HepG2 (cell line): ENCODE measurements around the gene PRR12. TPM values are rescaled to one million over a fixed set of nuclear protein-coding genes. Genes with fewer than 3 reads are reported as not detected.
A peak's percentile ranks its signal among the peaks of the same experiment; 100 is the strongest.

Experiments
- ATF1 ChIP-seq: IDR thresholded peaks from 2 replicates; pipeline ENCODE4 v1.6.1; 2016; ENCODE audit warnings: mild to moderate bottlenecking, control low read depth
- HNRNPLL ChIP-seq: fragments of 200-400 bp; formaldehyde crosslinking; IDR thresholded peaks from 2 replicates; pipeline ENCODE4 v1.6.1; 2017; ENCODE audit warnings: mild to moderate bottlenecking, low read depth, low read length; ENCODE audit not compliant: poor library complexity, severe bottlenecking
- KDM2A ChIP-seq: sonication (generic); formaldehyde crosslinking; IDR thresholded peaks from 2 replicates; pipeline ENCODE4 v1.4.0; 2020; ENCODE audit warnings: low read depth, missing genetic modification reagents, borderline replicate concordance
- MLLT10 ChIP-seq: sonication (generic); formaldehyde crosslinking; IDR thresholded peaks from 2 replicates; pipeline ENCODE4 v1.4.0; 2020; ENCODE audit warnings: missing genetic modification reagents
- NRL ChIP-seq: sonication (generic); formaldehyde crosslinking; IDR thresholded peaks from 2 replicates; pipeline ENCODE4 v1.5.0; 2020; ENCODE audit warnings: missing genetic modification reagents, mild to moderate bottlenecking, moderate library complexity, borderline replicate concordance
- PAX8 ChIP-seq: sonication (generic); formaldehyde crosslinking; IDR thresholded peaks from 2 replicates; pipeline ENCODE4 v1.8.0; 2022; ENCODE audit warnings: mild to moderate bottlenecking, missing genetic modification reagents, borderline replicate concordance
- POLR2A ChIP-seq, 2 experiments: IDR thresholded peaks; 2 replicates each; pipeline ENCODE4 v1.6.1; 2011; ENCODE audit warnings: low read depth in 2 of 2, low read length in 2 of 2, mild to moderate bottlenecking in 1 of 2, moderate library complexity in 1 of 2; ENCODE audit not compliant: insufficient read depth in 1 of 2
- SAP130 ChIP-seq: IDR thresholded peaks from 2 replicates; pipeline ENCODE4 v1.6.1; 2016; ENCODE audit warnings: low read depth
- ZEB1 ChIP-seq: IDR thresholded peaks from 2 replicates; pipeline ENCODE4 v1.6.1; 2012; ENCODE audit warnings: mild to moderate bottlenecking, low read depth, inconsistent platforms; ENCODE audit not compliant: insufficient replicate concordance
- ZNF350 ChIP-seq: sonication (generic); formaldehyde crosslinking; IDR thresholded peaks from 2 replicates; pipeline ENCODE4 v1.4.0; 2020; ENCODE audit warnings: mild to moderate bottlenecking, low read depth, missing genetic modification reagents, borderline replicate concordance
- ZNF777 ChIP-seq: sonication (generic); formaldehyde crosslinking; IDR thresholded peaks from 2 replicates; pipeline ENCODE4 v1.4.0; 2020; ENCODE audit warnings: missing genetic modification reagents
- ZSCAN9 ChIP-seq: IDR thresholded peaks from 2 replicates; pipeline ENCODE4 v1.6.1; 2016; ENCODE audit warnings: borderline replicate concordance
- polyA plus RNA-seq, 8 experiments: library from polyadenylated mRNA; depleted of rRNA in 3 of 8; stranded (reverse) in 7 of 8; unstranded in 1 of 8; fragments of >200 nt; fragmentation: Illumina TruSeq in 4 of 8; extraction: Trizol in 4 of 8; gene quantifications; 2 replicates each; pipeline versions ENCODE4 v1.2.1 to v1.2.3, GENCODE V29; 2011 to 2016; ENCODE audit warnings: low read depth in 4 of 8, missing spikeins in 1 of 8, mixed read lengths in 1 of 8; ENCODE audit not compliant: insufficient read depth in 1 of 8
- total RNA-seq, 5 experiments: library from RNA; depleted of rRNA; stranded (reverse); fragments of >200 nt; fragmentation: Illumina TruSeq; extraction: Trizol; gene quantifications; 2 replicates each; pipeline ENCODE4 v1.2.3, GENCODE V29; 2016; ENCODE audit warnings: low read depth in 1 of 5
- TF ChIP-seq, protein P1 (sequence below): sonication (generic); formaldehyde crosslinking; IDR thresholded peaks from 2 replicates; pipeline ENCODE4 v1.5.0; 2020; ENCODE audit warnings: mild to moderate bottlenecking, missing genetic modification reagents, moderate library complexity
- TF ChIP-seq, protein P2 (sequence below): IDR thresholded peaks from 2 replicates; pipeline ENCODE4 v1.6.1; 2016; ENCODE audit warnings: missing biosample characterization, missing genetic modification reagents, low read depth
- TF ChIP-seq, protein P3 (sequence below): sonication (generic); formaldehyde crosslinking; IDR thresholded peaks from 2 replicates; pipeline ENCODE4 v1.9.0; 2021; ENCODE audit warnings: missing genetic modification reagents, borderline replicate concordance
- TF ChIP-seq, protein P4 (sequence below): sonication (generic); formaldehyde crosslinking; IDR thresholded peaks from 2 replicates; pipeline ENCODE4 v1.8.1; 2023; ENCODE audit warnings: mild to moderate bottlenecking, missing genetic modification reagents, borderline replicate concordance
- TF ChIP-seq, protein P5 (sequence below): sonication (generic); formaldehyde crosslinking; IDR thresholded peaks from 2 replicates; pipeline ENCODE4 v1.4.0; 2020; ENCODE audit warnings: missing genetic modification reagents
- TF ChIP-seq, protein P6 (sequence below): sonication (generic); formaldehyde crosslinking; IDR thresholded peaks from 2 replicates; pipeline ENCODE4 v1.4.0; 2020; ENCODE audit warnings: missing genetic modification reagents, mild to moderate bottlenecking, borderline replicate concordance

Gene PRR12
- total and polyA plus RNA-seq, 2 of the 13 experiments (the other 11 are each of a cell fraction or from before 2014, with no cell fraction given): 0.62 to 1.5 TPM

DNA sequence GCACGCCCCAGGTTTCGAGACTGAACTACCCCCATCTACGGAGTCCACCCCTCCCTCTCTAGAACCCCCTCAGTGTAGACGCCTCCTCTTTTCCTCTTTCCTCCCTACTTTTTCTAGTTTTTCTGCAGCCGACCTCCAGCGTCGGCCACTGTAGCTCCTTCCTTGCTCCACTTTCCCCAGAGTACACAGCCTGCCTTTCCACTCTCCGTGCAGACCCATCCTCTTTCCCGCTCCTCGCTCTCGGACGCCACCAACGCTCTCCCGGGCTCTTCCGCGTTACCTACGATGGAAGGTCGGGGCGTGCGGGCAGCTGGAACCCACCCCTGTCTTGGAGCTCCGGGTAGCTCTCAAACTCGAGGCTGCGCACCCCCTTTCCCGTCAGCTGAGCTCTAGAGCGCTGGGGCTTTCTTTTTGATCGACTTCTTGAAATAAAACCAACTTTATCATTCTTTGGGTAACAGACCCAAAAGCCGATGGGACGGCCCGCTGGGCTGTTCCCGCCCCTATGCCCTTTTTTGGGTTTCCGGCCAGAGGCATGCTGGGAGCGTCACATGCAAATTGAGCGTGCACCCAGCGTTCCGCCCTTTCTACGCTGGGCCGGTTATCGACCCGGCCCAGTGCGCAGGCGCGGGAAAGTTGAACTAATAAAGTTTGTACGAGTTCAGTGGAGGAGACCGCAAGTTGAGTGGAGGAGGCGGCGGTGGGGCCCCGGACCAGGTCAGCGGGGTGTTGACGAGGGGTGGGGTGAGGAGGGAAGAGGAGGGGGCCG lies 74.6 kb downstream of the PRR12 start, which contains the start of the genes BCL2L12 and IRF3 (continued):
- TF ChIP-seq, protein P1, sequence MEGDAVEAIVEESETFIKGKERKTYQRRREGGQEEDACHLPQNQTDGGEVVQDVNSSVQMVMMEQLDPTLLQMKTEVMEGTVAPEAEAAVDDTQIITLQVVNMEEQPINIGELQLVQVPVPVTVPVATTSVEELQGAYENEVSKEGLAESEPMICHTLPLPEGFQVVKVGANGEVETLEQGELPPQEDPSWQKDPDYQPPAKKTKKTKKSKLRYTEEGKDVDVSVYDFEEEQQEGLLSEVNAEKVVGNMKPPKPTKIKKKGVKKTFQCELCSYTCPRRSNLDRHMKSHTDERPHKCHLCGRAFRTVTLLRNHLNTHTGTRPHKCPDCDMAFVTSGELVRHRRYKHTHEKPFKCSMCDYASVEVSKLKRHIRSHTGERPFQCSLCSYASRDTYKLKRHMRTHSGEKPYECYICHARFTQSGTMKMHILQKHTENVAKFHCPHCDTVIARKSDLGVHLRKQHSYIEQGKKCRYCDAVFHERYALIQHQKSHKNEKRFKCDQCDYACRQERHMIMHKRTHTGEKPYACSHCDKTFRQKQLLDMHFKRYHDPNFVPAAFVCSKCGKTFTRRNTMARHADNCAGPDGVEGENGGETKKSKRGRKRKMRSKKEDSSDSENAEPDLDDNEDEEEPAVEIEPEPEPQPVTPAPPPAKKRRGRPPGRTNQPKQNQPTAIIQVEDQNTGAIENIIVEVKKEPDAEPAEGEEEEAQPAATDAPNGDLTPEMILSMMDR (CRISPR knock-in tag): peak; percentile 33; the same call in 1 of the 2 replicates
- TF ChIP-seq ZNF350 (CRISPR knock-in tag) (peak; percentile 40; the same call in 1 of the 2 replicates), MLLT10 (no peak), HNRNPLL (peak; percentile 94), SAP130 (CRISPR knock-in tag) (peak; percentile 86), POLR2A (IDR thresholded peaks at IDR 0.05; ENCODE audit: insufficient read depth in 1 of 2, low read depth in 2 of 2, low read length in 2 of 2) (peak; percentile 32 to 69; a peak in 2 of 4 replicates), ATF1 (CRISPR knock-in tag) (no peak), KDM2A (CRISPR knock-in tag) (peak; percentile 64; the same call in 1 of the 2 replicates), ZEB1 (peak; percentile 14), ZSCAN9 (CRISPR knock-in tag) (no peak), NRL (CRISPR knock-in tag) (peak; percentile 18; the same call in 1 of the 2 replicates), PAX8 (CRISPR knock-in tag) (0 out of 2 replicates have a peak, but pooled peaks have one; percentile 72), ZNF777 (CRISPR knock-in tag) (peak; percentile 28; the same call in 1 of the 2 replicates)
- TF ChIP-seq, protein P2, sequence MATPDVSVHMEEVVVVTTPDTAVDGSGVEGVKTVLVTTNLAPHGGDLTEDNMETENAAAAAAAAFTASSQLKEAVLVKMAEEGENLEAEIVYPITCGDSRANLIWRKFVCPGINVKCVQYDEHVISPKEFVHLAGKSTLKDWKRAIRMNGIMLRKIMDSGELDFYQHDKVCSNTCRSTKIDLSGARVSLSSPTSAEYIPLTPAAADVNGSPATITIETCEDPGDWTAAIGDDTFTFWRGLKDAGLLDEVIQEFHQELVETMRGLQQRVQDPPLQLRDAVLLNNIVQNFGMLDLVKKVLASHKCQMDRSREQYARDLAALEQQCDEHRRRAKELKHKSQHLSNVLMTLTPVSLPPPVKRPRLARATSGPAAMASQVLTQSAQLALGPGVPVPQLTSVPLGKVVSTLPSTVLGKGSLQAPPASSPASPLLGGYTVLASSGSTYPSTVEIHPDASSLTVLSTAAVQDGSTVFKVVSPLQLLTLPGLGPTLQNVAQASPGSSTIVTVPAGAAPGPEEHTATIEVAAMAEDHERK (CRISPR knock-in tag): peak; percentile 97
- TF ChIP-seq, protein P3, sequence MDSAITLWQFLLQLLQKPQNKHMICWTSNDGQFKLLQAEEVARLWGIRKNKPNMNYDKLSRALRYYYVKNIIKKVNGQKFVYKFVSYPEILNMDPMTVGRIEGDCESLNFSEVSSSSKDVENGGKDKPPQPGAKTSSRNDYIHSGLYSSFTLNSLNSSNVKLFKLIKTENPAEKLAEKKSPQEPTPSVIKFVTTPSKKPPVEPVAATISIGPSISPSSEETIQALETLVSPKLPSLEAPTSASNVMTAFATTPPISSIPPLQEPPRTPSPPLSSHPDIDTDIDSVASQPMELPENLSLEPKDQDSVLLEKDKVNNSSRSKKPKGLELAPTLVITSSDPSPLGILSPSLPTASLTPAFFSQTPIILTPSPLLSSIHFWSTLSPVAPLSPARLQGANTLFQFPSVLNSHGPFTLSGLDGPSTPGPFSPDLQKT: peak; percentile 99; the same call in 1 of the 2 replicates
- TF ChIP-seq, protein P4, sequence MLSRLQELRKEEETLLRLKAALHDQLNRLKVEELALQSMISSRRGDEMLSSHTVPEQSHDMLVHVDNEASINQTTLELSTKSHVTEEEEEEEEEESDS (CRISPR knock-in tag): peak; percentile 94
- TF ChIP-seq, protein P5, sequence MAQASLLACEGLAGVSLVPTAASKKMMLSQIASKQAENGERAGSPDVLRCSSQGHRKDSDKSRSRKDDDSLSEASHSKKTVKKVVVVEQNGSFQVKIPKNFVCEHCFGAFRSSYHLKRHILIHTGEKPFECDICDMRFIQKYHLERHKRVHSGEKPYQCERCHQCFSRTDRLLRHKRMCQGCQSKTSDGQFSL (CRISPR knock-in tag): 0 out of 2 replicates have a peak, but pooled peaks have one; percentile 26
- TF ChIP-seq, protein P6, sequence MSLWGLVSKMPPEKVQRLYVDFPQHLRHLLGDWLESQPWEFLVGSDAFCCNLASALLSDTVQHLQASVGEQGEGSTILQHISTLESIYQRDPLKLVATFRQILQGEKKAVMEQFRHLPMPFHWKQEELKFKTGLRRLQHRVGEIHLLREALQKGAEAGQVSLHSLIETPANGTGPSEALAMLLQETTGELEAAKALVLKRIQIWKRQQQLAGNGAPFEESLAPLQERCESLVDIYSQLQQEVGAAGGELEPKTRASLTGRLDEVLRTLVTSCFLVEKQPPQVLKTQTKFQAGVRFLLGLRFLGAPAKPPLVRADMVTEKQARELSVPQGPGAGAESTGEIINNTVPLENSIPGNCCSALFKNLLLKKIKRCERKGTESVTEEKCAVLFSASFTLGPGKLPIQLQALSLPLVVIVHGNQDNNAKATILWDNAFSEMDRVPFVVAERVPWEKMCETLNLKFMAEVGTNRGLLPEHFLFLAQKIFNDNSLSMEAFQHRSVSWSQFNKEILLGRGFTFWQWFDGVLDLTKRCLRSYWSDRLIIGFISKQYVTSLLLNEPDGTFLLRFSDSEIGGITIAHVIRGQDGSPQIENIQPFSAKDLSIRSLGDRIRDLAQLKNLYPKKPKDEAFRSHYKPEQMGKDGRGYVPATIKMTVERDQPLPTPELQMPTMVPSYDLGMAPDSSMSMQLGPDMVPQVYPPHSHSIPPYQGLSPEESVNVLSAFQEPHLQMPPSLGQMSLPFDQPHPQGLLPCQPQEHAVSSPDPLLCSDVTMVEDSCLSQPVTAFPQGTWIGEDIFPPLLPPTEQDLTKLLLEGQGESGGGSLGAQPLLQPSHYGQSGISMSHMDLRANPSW (CRISPR knock-in tag): 0 out of 2 replicates have a peak, but pooled peaks have one; percentile 23
